ENCODE measurements around the gene PEX19.

DNA sequence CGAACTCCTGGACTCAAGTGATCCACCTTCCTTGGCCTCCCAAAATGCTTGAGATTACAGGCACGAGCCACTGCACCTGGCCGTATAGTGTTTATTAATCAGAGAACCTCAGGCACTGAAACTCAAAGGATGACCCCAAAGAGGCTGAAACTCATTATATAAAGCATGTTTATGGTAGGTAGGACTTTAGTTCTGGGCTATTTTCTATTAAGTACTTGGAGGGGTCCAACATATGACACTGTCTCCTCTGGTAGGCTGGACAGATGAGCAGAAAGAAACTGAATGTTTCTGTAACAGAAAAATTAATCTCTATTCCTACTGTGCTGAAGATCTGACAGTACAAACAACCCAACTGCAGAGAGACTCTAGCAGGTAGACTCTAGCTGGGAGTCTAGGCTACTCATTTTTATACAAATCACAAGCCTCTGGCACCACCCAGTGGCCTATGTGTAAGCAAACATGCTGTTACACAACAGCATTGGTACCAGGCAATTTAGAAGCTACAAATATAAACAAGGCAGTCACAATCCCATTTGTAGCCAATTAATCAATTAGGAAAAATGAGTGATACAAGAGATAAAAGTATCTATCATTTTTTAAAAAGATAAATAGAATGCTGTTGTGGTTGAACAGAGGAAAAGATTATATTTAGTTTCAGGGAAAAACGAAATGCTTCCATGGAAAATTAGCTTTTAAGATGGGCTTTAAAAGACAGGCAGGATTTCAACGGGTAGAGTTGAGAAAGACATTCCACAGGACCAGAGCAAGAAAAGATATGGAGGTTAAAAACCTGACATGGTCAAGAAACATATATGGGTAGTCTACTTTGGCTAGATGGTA is 33.0 kb downstream of the PEX19 start:
- TF ChIP-seq, protein P1, sequence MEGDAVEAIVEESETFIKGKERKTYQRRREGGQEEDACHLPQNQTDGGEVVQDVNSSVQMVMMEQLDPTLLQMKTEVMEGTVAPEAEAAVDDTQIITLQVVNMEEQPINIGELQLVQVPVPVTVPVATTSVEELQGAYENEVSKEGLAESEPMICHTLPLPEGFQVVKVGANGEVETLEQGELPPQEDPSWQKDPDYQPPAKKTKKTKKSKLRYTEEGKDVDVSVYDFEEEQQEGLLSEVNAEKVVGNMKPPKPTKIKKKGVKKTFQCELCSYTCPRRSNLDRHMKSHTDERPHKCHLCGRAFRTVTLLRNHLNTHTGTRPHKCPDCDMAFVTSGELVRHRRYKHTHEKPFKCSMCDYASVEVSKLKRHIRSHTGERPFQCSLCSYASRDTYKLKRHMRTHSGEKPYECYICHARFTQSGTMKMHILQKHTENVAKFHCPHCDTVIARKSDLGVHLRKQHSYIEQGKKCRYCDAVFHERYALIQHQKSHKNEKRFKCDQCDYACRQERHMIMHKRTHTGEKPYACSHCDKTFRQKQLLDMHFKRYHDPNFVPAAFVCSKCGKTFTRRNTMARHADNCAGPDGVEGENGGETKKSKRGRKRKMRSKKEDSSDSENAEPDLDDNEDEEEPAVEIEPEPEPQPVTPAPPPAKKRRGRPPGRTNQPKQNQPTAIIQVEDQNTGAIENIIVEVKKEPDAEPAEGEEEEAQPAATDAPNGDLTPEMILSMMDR (IDR thresholded peaks at IDR 0.05; ENCODE audit: low read depth, low read length) = peak; percentile 95
- no peak for TF ChIP-seq EZH2phosphoT487 (IDR thresholded peaks at IDR 0.05; ENCODE audit: low read depth)

Measured in OCI-LY3 (cell line).